SK-N-DZ (cell line): ENCODE results near the gene TERF2IP.

Source experiments
- DNase-seq: peaks from one replicate; pipeline ENCODE4 v3.0.0-alpha.2; 2015; ENCODE audit warnings: low spot score

TERF2IP gene

DNA sequence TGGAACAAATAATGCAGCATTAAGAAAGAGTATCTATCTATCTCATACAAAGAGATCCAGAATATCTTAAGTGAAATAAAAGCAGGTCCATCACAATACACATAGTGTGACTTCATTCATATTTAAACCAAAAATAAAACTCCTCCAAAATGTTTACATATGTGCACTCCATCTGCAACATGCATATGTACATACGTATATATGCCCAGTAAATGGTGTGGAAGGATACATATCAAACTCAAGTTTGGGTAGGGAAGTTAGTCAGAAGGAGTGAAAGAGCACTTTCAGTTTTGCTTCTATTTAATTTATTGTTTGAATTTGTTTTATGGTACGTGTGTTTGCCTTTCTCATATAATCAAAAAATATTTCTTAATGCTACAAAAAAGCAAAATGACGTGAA, 12.5 kb upstream of the TERF2IP start:
- no peak for DNase-seq

DNA sequence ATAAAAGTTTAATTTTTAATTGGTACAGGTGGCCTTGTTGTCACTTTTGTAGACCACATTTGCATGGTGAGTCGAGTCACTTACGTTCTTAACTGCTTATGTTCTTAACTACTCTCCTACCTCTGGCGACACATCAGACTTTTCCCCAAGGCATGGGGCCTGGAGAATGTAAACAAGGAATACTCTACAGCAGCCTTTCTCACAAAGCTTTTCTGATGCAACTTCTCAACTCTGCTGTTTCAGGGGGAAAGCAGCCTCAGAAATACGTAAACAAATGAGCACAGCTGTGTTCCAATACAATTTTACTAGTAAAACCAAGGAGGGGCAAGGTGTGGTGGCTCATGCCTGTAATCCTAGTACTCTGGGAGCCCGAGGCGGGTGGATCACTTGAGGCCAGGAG, 7.0 kb upstream of the TERF2IP start:
- DNase-seq, result no peak

- DNase-seq, result no peak
These were observed 3.1 kb upstream of the TERF2IP start for GRCh38 chr16:75644240-75645012.

- no peak for DNase-seq
These were observed 471 bp upstream of the TERF2IP start for GRCh38 chr16:75647112-75647491.

GRCh38 chr16:75648265-75649076, 898 bp downstream of the TERF2IP start:
- peak; percentile 80 for DNase-seq

DNA sequence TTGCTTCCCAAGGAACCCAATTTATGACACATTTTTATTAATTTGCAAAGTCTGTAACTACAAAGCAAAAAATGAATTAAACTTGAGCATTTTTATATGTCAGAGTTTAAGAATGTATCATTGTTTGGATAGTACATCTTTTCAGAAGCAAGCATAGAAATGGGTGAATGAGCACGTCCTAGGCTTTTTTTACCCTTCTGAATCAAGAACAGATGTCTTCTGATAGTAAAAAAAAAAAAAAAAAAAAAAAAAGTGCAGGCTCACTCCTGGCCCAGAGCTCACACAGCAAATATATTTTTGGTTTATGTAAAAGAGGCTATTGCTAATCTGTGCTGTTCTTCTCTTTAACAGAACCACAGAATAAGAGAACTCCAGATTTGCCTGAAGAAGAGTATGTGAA, 6.3 kb downstream of the TERF2IP start:
- DNase-seq, result no peak

DNA sequence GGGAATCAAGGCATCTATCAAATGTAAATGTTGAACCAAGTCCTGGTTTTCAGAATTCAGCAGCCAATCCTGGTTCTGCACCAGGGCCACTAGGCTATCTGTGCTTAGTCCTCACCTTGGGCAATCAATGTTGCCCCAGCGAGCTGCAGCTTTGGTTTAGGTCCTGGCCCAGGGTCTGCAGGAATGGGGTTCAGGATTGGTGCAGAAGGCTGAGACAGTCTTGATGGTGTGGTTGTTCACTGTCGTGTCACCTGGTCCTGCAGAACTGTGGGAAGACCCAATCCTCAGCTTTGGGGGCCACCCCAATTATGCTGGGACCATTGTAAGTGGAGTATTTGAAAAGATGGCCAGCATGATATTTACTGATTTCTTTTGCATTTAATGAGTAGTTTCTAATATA, 10.6 kb downstream of the TERF2IP start:
- DNase-seq, result no peak

DNA sequence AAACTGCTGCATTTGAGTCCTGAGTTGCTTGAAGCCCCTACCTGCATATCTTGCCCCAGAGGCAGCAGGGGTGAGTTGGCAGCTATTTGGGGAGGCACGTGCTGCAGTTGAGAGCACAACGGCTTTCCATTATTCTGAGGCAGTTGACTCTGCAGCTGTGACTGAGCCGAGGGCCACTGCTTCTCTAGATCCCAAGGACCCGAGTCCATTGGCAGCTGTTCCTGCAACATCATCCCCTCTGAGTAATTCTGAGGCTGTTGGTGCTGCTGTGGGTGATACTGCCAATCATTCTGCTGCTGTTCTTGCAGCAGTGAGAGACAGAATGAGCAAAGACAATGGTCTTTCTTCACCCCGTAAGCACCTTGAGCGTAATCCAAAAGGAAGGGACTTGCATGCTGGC, 12.7 kb downstream of the TERF2IP start:
- no peak for DNase-seq

DNA sequence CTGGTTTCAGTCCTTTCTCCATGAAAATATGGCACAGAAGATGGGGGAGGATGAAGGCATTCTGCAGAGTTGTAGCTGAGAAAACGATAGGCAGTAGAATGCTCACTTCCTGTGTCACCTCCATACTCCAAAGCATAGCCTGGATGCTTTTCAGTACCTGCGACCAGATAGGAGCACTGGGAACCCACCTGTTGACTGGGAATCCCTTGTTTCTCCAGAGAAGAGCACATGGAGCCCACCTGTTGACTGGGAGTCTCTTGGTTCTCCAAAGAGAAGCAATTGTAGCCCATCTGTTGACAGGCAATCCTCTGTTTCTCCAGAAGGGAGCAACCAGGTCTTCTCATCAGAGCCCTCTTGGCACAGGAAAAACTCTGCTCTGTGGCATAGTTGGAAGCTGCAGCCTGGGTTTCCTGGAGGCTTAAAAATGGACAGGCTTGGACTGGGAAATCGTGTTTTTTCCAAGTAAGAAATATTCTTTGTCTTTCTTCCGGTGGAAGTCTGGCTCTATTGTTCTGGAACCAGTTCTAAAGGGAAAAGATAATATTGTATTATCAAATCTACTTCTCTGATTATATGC, 13.2 kb downstream of the TERF2IP start:
- DNase-seq, result no peak

- no peak for DNase-seq
These were observed 19.9 kb downstream of the TERF2IP start for GRCh38 chr16:75667503-75667902.

- no peak for DNase-seq
These were observed 29.3 kb downstream of the TERF2IP start, which contains the start of gene CPHXL2 for GRCh38 chr16:75676909-75677308. CPHXL2 (minus strand) TSS chr16:75677009; CDS start chr16:75676999, 10 bp downstream.

GRCh38 chr16:75679366-75679765, 31.8 kb downstream of the TERF2IP start:
- DNase-seq, result no peak

DNA sequence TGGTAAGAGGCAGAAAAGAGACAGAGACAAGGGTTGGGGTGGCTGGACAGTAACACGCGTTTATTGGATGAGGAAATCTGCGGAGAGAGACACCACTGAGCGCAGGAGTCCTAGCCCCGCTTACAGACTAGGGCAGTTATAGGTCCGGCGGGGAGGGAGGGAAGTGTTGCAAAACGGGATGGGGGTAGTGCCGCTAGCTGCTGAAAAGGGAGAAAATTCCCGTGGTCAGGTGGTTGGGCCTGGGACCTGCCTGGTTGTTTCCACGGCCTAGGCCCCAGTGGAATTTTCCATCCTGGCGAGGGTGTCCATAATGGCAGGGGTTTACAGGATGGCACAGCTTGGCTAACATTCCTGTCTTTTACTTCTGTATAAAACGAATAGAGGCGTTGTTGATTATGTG, 34.7 kb downstream of the TERF2IP start:
- DNase-seq, result no peak

- no peak for DNase-seq
These were observed 39.8 kb downstream of the TERF2IP start for GRCh38 chr16:75687361-75687760.

GRCh38 chr16:75695708-75696107, 48.1 kb downstream of the TERF2IP start:
- DNase-seq, result peak; percentile 28

DNA sequence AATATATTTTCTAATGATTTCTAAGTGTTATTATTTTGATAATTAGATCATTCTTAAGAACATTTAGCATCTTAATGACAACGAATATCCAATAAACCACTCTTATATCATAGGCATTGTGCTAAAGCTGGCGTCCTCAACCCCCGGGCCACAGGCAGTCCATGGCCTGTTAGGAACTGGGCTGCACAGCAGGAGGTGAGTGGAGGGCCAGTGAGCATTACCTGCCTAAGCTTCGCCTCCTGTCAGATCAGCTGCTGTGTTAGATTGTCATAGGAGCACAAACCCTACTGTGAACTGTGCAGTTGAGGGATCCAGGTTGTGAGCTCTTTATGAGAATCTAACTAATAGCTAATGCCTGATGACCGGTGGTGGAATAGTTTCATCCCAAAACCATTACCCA, 50.0 kb downstream of the TERF2IP start:
- DNase-seq, result no peak

DNA sequence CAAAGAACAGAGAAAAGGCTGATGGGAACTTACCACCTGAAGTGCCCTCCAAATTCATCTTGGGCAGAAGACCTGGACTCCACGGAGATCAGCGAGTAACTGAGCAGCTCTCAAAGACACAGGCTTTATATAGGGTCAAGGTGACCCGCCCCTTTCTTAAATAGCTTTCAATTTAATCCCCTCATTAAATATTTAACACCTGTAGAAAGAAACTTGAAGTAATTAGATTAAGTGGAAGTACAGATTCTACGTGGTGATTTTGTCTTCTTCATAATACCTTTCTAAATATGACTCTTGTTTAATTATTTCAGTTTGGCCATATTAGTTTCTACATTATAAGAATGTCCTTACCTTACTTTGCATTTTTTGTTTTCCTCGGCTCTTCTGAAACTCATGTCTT, 53.8 kb downstream of the TERF2IP start, which contains the start of gene DUXB:
DUXB (minus strand) TSS at position 101 of the 400 bp plus-strand sequence; CDS start at position 58, 43 bp downstream.
- DNase-seq, result no peak

DNA sequence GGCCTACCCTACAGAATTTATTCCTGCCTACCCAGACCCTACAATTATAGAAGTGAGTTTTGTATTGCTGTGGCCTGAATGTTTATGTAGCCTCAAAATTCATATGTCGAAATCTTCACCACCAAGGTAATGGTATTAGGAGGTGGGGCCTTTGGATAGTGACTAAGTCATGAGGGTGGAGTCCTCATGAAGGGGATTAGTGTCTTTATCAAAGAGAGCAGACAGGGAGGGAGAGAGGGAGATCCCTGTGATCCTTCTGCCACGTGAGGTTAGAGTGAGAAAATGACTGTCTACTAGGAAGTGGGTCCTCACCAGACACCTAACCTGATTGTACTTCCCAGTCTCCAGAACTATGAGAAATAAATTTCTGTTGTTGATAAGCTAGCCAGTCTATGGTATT, 54.7 kb downstream of the TERF2IP start:
- DNase-seq, result no peak

DNA sequence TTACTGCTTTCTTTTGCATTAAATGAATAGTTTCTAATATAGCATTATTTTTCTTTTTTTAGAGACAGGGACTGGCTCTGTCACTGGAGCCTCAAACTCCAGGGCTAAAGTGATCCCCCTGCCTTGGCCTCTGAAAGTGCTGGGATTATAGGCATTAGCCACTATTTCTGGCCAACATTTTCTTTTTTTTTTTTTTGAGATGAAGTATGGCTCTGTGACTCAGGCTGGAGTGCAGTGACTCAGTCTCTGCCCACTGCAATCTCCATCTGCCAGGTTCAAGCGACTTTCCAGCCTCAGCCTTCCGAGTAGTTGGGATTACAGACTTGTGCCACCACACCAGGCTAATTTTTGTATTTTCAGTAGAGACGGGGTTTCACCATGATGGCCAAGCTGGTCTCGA, 55.7 kb downstream of the TERF2IP start:
- no peak for DNase-seq
